AG10803 (cell line): ENCODE measurements around the gene CD40LG.

Experiments
- DNase-seq: peaks from one replicate; pipeline ENCODE4 v3.0.0; 2010; ENCODE audit warnings: low read depth
- H3K4me3 ChIP-seq: 2 replicates; pipeline ENCODE4 v1.5.1; 2011; ENCODE audit warnings: mild to moderate bottlenecking, low read length, control low read depth
- TF ChIP-seq, protein P1 (sequence below): conservative IDR thresholded peaks from 2 replicates; pipeline ENCODE4 v1.5.1; 2011; ENCODE audit warnings: mild to moderate bottlenecking, low read length, control low read depth, inconsistent platforms

The CD40LG gene

DNA sequence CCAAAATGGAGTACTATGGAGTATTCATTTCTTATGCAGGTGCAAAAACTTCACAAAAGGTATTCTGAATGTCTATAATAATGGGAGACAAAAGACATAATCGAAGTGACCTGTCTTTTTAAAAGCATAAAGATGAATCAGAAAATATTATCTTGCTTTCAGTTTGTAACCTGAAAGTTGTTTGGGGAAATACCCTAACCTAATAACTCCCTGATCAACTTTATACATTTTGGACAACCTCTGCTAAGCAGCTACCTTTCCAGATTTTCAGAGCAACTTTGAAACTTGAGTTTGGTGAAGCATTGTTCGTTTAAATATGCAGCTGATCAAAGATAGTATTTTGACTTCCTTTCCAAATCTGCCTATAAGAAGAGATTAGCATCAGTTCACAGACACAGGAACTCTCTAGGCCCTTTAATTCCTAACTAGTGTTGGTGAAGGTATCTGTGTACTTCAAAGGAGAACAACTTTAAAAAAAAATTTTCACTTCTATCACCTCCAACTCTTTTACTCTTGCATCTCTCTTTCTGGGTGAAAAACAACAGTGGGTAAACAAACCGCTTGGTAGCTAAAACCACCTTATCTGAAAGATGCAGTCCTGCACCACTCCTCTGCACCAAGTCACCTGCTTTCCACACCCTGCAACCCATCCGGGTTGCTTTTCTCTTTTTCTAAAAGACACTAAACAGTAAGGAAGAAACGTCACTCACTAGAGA is 26.5 kb downstream of the CD40LG start:
- no peak for DNase-seq
- no peak overlapping the region for H3K4me3 ChIP-seq
- TF ChIP-seq, protein P1, sequence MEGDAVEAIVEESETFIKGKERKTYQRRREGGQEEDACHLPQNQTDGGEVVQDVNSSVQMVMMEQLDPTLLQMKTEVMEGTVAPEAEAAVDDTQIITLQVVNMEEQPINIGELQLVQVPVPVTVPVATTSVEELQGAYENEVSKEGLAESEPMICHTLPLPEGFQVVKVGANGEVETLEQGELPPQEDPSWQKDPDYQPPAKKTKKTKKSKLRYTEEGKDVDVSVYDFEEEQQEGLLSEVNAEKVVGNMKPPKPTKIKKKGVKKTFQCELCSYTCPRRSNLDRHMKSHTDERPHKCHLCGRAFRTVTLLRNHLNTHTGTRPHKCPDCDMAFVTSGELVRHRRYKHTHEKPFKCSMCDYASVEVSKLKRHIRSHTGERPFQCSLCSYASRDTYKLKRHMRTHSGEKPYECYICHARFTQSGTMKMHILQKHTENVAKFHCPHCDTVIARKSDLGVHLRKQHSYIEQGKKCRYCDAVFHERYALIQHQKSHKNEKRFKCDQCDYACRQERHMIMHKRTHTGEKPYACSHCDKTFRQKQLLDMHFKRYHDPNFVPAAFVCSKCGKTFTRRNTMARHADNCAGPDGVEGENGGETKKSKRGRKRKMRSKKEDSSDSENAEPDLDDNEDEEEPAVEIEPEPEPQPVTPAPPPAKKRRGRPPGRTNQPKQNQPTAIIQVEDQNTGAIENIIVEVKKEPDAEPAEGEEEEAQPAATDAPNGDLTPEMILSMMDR = no peak

DNA sequence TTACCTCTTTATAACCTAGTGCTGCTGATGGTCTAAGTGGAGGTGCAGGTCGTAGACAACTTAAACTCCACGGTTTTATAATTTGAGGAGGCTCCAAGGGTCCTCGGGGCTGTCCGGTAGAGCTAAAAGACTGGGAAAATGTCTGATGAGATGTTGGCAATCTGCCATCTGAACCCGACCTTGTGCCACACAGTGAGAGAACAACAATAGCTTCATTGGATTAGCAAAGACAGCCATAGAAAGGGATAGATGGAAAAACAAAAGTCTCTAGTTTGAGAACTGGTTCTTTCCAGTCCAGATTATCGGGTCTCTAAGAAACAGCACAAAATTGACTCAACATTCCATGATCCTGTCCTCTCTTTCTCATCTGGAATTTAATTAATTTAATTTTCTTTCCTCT is 31.6 kb downstream of the CD40LG start:
- TF ChIP-seq, protein P1 = no peak
- no peak overlapping the region for H3K4me3 ChIP-seq
- DNase-seq = no peak

DNA sequence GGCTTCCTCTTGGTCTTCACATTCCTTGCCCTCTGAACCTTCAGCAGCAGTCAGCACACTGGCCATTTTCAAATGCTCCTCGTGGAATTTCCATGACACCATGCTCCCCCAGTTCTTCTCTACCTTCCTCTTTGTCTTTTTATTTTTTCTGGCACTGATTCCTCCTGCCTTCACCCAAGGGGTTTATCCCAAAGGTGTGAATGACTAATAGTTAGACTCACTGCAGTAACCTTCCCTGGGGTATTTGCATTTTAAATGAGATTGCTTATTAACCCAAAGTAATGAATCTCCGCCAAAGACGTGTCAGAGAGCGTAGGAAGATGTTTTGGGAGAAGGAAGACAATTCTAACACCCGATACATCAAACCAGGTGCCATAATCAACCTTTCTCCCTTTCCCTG is 36.2 kb downstream of the CD40LG start:
- no peak for DNase-seq
- TF ChIP-seq, protein P1 = no peak
- H3K4me3 ChIP-seq = no peak overlapping the region

DNA sequence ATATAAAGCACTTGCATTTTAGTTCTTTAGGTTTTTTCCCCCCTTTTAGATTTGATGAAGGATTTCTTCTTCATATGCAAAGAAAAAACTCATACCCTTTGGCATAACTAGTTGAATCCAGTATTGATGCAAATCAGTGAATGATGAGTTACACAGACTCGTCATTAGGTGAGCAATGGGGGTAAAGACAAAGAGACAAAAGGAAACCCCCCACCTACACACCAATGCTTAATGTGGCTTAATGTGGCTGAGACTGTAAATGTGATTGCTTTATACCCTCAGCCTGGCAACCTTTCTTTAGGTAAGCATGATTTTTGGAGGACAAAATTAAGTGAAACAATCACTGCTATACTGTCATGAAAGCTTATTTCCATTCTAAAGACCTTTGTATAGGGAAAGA is 39.5 kb downstream of the CD40LG start:
- TF ChIP-seq, protein P1 = no peak
- no peak for DNase-seq

DNA sequence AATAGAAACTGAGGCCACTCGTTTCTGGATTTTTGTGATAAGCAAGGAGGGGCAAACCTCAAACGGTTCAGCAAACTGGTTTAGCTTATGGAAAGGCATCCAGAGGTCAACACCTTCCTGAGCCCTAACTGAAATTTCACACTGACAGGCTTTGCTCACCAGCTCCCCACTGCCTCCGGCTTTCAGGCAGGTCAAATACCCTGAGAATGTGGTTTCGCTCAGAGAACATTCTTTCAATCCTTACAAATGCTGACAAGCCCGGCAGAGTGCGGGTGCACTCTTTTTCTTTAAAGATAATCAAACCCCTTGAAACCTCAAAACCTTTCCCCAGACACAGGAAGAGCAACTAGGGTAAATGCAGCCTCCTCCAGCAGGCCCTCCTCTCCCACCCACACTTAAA is 41.5 kb downstream of the CD40LG start:
- TF ChIP-seq, protein P1 = no peak
- DNase-seq = no peak
- no peak overlapping the region for H3K4me3 ChIP-seq

More for the DNA sequence above, 39.5 kb downstream of the CD40LG start:
- H3K4me3 ChIP-seq = no peak overlapping the region

DNA sequence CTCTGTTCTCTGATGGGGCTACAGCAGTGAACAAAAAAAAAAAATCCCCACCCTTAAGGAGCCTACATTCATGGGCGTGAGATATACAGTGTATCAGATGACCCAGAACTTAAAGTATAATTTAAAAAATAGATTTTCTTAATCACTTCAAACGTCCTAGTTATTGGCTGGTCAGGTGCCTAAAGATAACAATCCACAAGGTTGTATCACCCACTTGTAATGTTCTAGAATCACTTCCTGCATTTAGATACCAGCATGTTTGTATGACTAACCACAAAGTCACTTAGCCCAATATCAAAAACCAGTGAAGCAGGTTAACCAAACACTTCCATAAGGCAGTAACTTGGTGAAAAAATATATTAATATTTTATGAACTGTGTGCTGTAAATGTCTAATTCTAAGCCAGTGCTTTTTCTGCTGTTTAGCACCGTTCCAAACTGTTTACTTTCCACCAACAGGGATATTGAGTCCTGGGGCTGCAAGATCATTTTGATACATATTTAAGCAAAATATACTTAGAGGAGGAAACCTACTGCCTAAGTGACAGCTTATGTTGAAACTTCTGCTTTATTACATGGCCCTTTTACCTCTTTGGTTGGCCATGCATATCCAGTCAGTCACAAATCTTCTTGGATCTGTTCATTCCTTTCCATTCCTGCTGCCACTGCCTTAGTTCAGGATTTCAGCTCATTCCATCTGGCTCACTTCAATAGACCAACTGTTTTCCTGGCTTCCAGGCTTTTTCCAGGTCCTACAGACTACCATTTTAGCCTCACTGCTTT is 43.3 kb downstream of the CD40LG start:
- DNase-seq = no peak
- TF ChIP-seq, protein P1 = no peak
- H3K4me3 ChIP-seq = no peak overlapping the region

DNA sequence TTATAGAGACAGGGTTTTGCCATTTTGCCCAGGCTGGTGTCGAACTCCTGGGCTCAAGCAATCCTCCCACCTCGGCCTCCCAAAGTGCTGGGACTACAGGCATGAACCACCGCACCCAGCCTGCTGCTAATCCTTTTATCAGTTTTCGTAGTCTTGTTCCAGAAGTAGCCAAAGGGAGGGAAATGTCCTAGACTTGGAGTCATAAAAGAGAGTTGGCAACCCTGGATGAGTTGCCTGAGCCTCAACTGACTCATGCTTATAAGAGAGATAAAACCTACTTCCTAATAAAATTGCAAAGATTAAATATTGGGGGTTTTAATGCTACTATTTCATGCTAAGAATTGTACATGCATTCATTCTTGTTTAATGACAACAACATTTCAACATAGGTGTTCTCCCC is 44.3 kb downstream of the CD40LG start:
- no peak overlapping the region for H3K4me3 ChIP-seq
- no peak for DNase-seq
- TF ChIP-seq, protein P1 = no peak
